ENCODE data around the gene BASP1. TPM values are rescaled to one million over a fixed set of nuclear protein-coding genes. Genes with fewer than 3 reads are reported as not detected.
"Not testable (repeated sequence)": the region's sequence is repeated elsewhere in the genome, so short reads cannot be mapped to it uniquely, and the experiment has no call there.

Gene BASP1
- total and polyA plus RNA-seq, 10 of the 15 experiments (the other 5 are each of a cell fraction or from before 2014, with no cell fraction given) = 27.3 to 190 (median 102) TPM

DNA sequence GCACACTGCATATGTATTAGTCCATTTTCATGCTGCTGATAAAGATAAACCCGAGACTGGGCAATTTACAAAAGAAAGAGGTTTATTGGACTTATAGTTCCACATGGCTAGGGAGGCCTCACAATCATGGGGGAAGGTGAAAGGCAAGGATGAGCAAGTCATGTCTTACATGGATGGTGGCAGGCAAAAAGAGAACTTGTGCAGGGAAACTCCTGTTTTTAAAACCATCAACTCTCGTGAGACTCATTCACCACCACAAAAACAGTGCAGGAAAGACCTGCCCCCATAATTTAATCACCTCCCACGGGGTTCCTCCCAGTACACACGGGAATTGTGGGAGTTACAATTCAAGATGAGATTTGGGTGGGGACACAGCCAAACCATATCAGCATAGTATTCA lies 41.6 kb downstream of the BASP1 start:
- H3K27me3 ChIP-seq (replicated peaks in 1 of 2; ENCODE audit: control insufficient read depth in 2 of 2, insufficient read depth in 2 of 2, low read length in 1 of 2); H3K27ac ChIP-seq (ENCODE audit: control insufficient read depth, insufficient read depth); H3K9ac ChIP-seq (ENCODE audit: control insufficient read depth, insufficient read depth, low read length); H3K36me3 ChIP-seq (ENCODE audit: control insufficient read depth in 2 of 2, insufficient read depth in 2 of 2, low read length in 1 of 2); BruUV-seq (replicated peaks); FAIRE-seq; intact Hi-C loops (cut with micrococcal nuclease; ENCODE audit: unreplicated experiment); H4K20me1 ChIP-seq (ENCODE audit: control insufficient read depth, insufficient read depth); H2AFZ ChIP-seq (ENCODE audit: control insufficient read depth, low read depth, low read length); H3K4me2 ChIP-seq (ENCODE audit: control insufficient read depth, insufficient read depth); DNase-seq (ENCODE audit: low read depth, low spot score); in situ Hi-C loops (cut with MboI); ATAC-seq: not testable (repeated sequence)
- peaks cover 26% of the 10 kb centered on the region for H3K4me1 ChIP-seq (ENCODE audit: control insufficient read depth, insufficient read depth, low read length)
- H3K4me3 ChIP-seq = peak overlapping the region; percentile 2; the same call in 1 of the 2 replicates
- H3K79me2 ChIP-seq (ENCODE audit: control insufficient read depth, insufficient read depth, low read length) = peaks cover 14% of the 10 kb centered on the region
- H3K9me3 ChIP-seq (replicated peaks; ENCODE audit: control insufficient read depth, insufficient read depth, low read length) = peaks cover 15% of the 10 kb centered on the region
- TF ChIP-seq ZBED1 (IDR thresholded peaks at IDR 0.05; ENCODE audit: borderline replicate concordance) (0 out of 2 replicates have a peak, but pooled peaks have one; percentile 19), CBX5 (IDR thresholded peaks at IDR 0.05; ENCODE audit: low read depth) (peak; percentile 76; the same call in 1 of the 2 replicates), KLF5 (IDR thresholded peaks at IDR 0.05; ENCODE audit: partially characterized antibody) (peak; percentile 27)
- 9% methylated on average over 4 of the region's 4 CpGs for WGBS (ENCODE audit: insufficient coverage, insufficient replicate concordance, low lambda C conversion rate, missing lambda C conversion rate)
- ChIA-PET POLR2A (interaction anchor here (0.8 to 2.1 kb wide), 2 partner anchors 8 to 16 kb away, joined by 5 read pairs; no protein-coding TSS in a partner anchor), CTCF (interaction anchor here (1.6 to 2.1 kb wide), 3 partner anchors 15 to 43 kb away, joined by 4 to 11 read pairs (median 6); no protein-coding TSS in a partner anchor), SMC1A (ENCODE audit: uncharacterized antibody, unreplicated experiment) (interaction anchor here (1.6 to 8.5 kb wide), 7 partner anchors 15 to 58 kb away, joined by 5 to 150 read pairs (median 14); no protein-coding TSS in a partner anchor), RAD21 (ENCODE audit: unreplicated experiment) (interaction anchor here (1.3 to 5.8 kb wide), 6 partner anchors 15 to 57 kb away, joined by 5 to 98 read pairs (median 12); no protein-coding TSS in a partner anchor)

DNA sequence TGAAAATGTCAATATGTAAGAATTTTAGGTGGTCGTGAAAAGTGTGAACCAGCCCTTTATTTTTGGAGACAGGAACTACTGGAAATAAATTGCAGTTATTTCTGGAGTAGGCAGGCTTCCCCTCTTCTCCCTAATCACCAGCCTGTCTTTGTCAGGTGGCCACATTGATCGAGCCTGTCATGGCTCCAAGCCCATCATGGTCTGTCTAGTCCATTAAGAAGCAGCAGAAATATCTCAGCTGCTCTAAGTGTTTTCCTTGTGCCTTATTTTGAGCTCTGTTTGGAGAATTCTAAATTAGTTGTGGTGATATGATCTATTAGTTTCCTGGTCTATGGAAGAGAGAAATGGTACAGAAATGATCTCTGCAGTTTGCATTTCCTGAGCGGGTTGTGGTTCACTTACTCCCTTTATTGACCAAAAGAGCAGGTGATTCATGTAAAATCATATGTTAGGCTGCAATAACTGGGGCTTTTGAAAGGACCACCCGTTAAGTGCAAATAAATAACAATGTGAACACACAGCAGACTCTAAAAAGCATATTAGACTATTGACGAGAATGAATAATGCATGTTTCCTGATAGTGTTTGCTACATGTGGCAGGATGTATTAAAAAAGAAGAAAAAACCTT lies 42.3 kb downstream of the BASP1 start:
- ChIA-PET SMC1A (ENCODE audit: uncharacterized antibody, unreplicated experiment) (interaction anchor here (0.6 to 3.6 kb wide), 2 partner anchors 19 to 38 kb away, joined by 3 to 11 read pairs; no protein-coding TSS in a partner anchor), RAD21 (ENCODE audit: unreplicated experiment) (interaction anchor here (1.2 kb wide), 1 partner anchor 15 kb away, joined by 3 read pairs; no protein-coding TSS in a partner anchor), POLR2A (interaction anchor here (0.6 kb wide), 1 partner anchor 36 kb away, joined by 3 read pairs; no protein-coding TSS in a partner anchor), CTCF (no interaction called here)
- Histone ChIP-seq H3K9ac (ENCODE audit: control insufficient read depth, insufficient read depth, low read length) (no peak overlapping the region), H3K4me3 (no peak overlapping the region), H2AFZ (ENCODE audit: control insufficient read depth, low read depth, low read length) (no peak overlapping the region), H3K27ac (ENCODE audit: control insufficient read depth, insufficient read depth) (no peak overlapping the region), H3K9me3 (replicated peaks; ENCODE audit: control insufficient read depth, insufficient read depth, low read length) (peaks cover 15% of the 10 kb centered on the region), H3K27me3 (replicated peaks in 1 of 2; ENCODE audit: control insufficient read depth in 2 of 2, insufficient read depth in 2 of 2, low read length in 1 of 2) (no peaks in the 10 kb centered on the region), H3K4me2 (ENCODE audit: control insufficient read depth, insufficient read depth) (no peak overlapping the region), H3K36me3 (ENCODE audit: control insufficient read depth in 2 of 2, insufficient read depth in 2 of 2, low read length in 1 of 2) (peaks cover 2 to 3% of the 10 kb centered on the region in 2 experiments; a peak in 3 of 4 replicates), H3K4me1 (ENCODE audit: control insufficient read depth, insufficient read depth, low read length) (peaks cover 26% of the 10 kb centered on the region), H4K20me1 (ENCODE audit: control insufficient read depth, insufficient read depth) (no peaks in the 10 kb centered on the region), H3K79me2 (ENCODE audit: control insufficient read depth, insufficient read depth, low read length) (peaks cover 14% of the 10 kb centered on the region)
- FAIRE-seq (no peak), DNase-seq (ENCODE audit: low read depth, low spot score) (no peak), ATAC-seq (no peak)
- TF ChIP-seq YBX1 (IDR thresholded peaks at IDR 0.05) (no peak), HCFC1 (IDR thresholded peaks at IDR 0.05; ENCODE audit: low read length) (no peak), TCF3 (IDR thresholded peaks at IDR 0.05; ENCODE audit: borderline replicate concordance, insufficient read depth, low read depth, low read length) (no peak), CHD2 (IDR thresholded peaks at IDR 0.05; ENCODE audit: borderline replicate concordance, low read depth, low read length) (no peak), BRCA1 (IDR thresholded peaks at IDR 0.05; ENCODE audit: low read depth, low read length) (no peak), CREM (IDR thresholded peaks at IDR 0.05; ENCODE audit: low read depth) (no peak), CBFB (IDR thresholded peaks at IDR 0.05; ENCODE audit: low read depth) (no peak)
- TF ChIP-seq, protein P1, sequence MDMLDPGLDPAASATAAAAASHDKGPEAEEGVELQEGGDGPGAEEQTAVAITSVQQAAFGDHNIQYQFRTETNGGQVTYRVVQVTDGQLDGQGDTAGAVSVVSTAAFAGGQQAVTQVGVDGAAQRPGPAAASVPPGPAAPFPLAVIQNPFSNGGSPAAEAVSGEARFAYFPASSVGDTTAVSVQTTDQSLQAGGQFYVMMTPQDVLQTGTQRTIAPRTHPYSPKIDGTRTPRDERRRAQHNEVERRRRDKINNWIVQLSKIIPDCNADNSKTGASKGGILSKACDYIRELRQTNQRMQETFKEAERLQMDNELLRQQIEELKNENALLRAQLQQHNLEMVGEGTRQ (IDR thresholded peaks at IDR 0.05; ENCODE audit: borderline replicate concordance, low read depth, low read length) = no peak
- in situ Hi-C loops (cut with MboI) = no loop called here
- BruUV-seq (replicated peaks) = no TSS peak
- WGBS (ENCODE audit: insufficient coverage, insufficient replicate concordance, low lambda C conversion rate, missing lambda C conversion rate) = 8% methylated on average over 5 of the region's 5 CpGs
- intact Hi-C loops (cut with micrococcal nuclease; ENCODE audit: unreplicated experiment) = no loop called here
